ENCODE data around the gene ZNF286A.
"Not testable (repeated sequence)": the region's sequence is repeated elsewhere in the genome, so short reads cannot be mapped to it uniquely, and the experiment has no call there.

Gene ZNF286A

DNA sequence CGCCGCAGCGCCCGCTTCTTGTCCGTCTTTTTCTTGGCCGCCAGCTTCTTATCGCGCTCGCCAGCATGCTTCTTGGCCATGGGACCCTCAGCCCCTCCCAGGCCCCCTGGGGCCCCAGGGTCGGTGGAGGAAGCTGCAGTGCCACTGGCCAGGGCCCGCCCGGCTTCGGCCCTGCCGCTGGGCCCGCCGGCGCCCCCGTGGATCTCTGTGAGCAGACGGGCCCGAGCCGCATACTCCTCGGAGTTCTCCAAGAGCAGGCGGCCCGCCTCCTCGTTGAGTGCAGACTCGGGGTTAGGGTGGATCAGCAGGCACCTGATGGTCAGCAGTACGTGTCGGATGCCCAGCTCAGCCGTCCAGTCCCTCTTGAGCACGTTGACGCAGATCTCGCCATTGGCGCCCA lies 4.7 kb downstream of the ZNF286A start:
- not testable (repeated sequence) for DNase-seq

DNA sequence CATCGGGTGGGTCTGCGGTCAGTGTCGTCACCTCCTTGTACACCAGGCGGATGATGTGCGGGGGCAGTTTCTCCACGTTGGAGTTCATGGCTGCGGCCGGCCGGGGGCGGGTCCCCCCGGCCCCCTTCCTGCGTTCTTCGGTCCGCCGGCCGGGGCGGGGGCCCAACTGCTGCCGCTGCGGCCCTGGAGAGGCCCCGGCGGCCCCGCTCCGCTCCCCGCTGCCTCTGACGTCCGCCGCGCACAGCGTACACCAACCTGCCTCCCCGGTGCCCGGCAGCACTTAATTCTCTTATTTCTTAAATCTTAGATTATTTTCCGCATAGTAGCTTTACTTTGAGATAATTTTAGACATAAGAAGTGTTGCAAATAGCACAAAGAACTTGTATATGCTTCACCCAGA lies 5.3 kb downstream of the ZNF286A start:
- DNase-seq, result not testable (repeated sequence)

DNA sequence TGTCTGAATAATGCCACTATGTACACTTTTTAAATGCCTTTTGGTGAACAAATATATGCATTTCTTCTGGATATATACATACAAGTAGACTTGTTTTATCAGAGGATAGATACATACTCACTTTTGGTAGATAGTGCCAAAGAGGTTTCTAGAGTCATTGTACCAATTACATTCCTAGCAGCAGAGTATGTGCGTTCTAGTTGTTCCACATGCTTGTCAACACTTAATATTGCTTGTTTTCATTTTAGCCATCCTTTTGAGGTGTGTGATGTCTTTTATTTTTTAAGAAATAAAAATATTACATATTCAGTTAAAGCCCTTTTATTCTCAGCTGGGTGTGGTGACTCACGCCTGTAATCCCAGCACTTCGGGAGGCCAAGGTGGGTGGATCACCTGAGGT lies 9.3 kb downstream of the ZNF286A start:
- DNase-seq, result not testable (repeated sequence)

DNA sequence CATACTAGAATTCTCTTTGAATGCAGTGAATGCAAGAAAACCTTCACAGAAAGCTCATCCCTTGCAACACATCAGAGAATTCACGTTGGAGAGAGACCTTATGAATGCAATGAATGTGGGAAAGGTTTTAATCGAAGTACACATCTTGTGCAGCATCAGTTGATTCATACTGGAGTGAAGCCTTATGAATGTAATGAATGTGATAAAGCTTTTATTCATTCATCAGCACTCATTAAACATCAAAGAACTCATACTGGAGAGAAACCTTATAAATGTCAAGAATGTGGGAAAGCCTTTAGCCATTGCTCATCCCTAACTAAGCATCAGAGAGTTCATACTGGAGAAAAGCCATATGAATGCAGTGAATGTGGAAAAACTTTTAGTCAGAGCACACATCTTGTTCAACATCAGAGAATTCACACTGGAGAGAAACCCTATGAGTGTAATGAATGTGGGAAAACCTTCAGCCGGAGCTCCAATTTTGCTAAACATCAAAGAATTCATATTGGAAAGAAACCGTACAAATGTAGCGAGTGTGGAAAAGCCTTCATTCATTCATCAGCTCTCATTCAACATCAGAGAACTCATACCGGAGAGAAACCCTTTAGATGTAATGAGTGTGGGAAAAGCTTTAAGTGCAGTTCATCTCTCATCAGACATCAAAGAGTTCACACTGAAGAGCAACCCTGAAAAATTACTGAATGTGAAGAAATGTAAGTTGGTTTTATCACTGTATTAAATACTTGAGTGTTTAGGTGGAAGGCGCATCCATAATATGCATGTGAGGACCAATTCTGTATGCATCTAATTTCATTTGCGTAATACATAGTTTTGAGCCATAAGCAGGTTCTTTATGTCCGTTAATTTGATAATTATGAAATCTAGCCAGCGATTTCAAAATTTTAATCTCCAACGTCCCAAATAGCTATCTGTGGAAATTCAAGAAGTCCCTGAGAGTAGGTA lies 17.3 kb downstream of the ZNF286A start:
- DNase-seq, result not testable (repeated sequence)

DNA sequence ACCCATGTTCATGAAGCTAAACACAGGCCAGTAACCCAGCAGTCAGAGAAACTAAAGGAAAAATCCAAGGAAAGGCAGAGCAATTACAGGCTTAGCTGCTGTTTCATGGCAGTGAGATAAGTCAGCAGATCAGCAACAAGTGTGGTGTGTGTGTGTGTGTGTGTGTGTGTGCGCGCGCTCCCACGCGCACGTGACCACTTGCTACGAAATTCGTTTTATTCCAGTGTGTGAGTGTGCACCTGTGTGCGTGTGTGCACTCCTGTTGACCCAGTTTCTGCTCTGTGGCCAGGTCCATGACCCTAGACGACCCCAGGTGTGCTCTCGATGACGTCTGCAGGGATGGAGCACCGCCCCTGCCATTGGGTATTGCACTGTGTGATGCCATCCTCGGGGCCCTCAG lies 31.0 kb downstream of the ZNF286A start:
- DNase-seq, result not testable (repeated sequence)

DNA sequence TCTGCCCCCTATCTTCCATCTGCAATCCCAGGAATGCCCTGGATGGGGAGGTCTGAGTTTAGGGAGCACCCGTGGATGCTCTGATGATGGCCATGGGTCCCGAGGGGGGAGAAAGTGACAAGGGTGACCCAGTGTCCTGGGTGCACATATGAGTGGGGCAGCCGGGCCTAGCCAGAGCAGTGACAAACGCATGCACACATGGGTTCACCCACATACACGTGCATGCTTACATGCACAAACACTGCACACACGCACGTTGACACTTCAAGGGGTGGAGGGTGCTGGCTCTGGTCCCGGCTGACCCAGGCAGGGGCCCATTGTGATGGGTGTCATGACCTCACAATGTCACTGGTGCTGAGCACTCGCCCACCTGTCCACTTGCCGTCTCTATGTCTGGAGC lies 32.3 kb downstream of the ZNF286A start, which contains the start of gene TBC1D26:
TBC1D26 (plus strand) TSS at position 384 of the 400 bp plus-strand sequence. CDS start 3,066 bp downstream, outside the sequence.
- DNase-seq, result not testable (repeated sequence)

DNA sequence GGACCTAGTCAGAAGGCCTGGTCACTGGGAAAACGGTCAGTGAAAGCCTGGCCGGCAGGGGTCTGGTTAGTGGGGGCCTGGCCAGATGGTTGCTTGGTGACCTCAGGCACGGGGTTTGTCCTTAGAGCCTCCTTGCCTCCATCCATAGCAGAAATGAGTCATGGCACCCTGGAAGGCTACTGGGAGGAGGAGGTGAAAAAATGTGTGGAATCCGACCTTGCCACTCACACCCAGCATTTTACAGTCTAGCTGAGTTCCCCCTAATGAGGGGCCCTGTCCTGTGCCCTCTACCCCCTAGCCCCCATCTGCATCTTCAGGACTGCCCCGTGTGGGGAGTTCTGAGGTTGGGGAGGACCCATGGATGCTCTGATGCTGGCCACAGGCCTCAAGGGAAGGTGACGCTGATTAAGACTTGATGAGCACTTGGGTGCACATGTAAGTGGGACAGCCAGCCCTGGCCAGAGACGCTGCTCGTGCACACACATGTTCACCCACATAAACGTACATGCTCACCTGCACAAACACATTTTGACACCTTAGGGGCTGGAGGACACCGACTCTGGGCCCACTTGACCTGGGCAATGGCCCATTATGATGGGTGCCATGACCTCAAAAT lies 33.7 kb downstream of the ZNF286A start:
- DNase-seq, result not testable (repeated sequence)

DNA sequence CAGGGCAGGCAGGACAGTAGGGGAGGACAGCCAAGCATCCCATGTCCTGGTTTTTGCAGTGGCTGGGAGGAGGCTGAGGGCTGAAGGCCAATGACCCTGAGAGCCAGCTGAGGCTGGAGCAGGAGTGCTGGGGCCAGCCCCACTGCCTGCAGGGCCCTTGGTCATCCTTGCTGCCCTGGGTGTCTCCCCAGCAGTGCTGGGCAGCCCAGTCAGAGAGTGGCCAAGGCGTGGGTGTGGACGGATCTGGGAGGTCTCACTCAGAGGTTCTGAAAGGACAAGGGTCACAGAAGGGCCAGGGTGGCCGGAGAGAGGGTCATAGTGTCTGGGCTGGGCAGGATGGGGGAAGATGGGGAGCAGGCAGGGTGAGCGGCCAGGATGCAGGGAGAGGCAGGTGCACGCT lies 37.0 kb downstream of the ZNF286A start:
- DNase-seq, result not testable (repeated sequence)

DNA sequence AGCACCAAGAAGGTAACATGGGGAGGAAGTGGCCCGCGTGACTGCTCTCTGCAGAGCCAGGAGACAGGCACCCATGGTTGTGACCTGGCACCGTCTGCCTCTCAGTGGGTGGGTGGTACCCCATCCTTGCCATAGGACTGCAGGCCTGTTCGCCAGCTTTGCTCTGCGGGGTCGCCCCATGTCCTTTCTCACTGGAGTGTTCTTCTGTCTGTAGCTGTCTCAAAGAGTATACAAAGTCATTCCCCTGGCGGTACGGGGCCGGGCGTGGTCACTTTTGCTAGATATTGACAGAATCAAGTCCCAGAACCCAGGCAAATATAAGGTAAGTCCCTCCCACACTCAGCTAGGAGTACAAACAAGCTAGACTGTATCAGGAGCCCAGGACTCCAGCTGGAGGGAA lies 38.5 kb downstream of the ZNF286A start:
- no peak for DNase-seq

DNA sequence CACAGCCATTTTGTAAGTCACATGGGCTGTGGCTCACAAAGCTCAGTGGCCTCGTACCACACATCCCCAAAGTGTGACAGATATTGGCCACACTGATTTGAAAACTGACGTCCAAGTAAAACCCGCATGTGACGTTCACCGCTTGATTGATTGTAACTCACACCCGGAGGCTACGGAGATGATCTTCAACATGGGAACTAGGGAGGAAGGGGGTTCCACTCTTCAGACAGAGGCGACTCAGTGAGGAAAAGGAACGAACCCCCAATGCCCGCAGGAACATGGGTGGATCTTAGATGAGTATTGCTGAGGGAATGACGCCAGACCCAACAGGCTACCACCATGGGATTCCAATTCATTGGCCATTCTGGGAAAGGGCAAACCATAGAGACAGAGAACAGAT lies 39.7 kb downstream of the ZNF286A start:
- DNase-seq, result not testable (repeated sequence)

DNA sequence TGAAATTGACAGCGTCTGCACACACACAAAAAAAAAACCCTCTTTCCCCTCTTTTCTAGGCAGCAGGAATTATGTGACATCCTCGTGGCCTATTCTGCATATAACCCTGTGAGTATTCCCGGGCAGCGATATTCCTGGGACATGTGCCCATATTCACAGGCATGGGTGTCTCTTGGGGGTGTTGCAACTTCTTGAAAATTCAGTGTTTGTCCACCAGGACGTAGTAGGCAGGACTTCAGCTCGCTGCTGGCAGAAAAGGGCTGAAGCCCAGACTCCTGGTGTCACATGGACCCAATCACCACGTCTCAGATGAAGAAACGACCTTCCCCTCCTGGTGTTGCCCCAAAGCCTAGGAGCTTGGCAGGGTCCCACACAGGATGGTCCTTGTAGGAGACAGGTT lies 40.5 kb downstream of the ZNF286A start:
- not testable (repeated sequence) for DNase-seq

DNA sequence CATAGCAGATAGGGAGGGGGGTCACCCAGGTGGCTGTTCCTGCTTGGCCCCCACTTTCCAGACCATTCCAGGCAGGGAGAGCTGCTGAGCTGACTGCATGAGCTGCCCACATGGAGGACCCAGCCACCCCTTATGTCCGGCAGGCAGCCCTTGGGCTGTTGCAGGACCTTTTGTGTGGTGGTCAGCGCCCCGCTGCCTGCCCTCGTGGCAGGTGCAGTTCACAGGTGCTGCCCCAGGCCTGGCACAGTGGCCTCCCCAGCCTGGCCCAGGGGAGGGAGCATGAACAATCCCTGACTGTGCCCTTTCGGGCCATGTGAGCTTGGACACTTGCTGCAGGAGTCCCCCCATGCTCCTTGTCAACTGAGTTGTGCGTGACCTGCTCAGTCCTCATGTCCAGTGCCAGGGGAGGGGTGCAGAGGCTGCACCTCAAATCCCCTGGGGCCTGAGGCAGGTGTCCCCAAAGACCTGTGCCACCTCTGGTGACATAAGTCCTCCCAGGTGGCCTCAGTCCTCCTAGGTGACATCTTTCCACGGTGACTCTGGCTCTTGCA lies 41.1 kb downstream of the ZNF286A start:
- no peak for DNase-seq

DNA sequence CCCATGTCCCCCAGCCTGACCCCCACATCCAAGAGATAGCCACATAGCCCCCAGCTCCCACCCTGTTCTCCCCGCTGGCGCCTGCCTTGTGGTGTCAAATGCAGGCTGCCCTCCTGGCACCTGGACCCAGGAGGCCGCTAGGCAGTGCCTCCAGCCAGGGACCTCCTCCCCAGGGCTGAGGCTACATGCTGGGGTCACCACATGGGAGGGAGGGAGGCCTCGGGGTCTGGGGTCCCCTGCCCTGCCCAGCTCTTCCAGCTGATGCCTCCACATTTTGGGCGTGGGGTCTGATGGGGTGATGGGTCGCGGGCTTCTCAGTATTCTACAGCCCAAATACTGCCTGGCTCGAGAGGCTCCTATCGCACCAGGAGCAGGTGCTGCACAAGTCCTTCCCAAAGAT lies 42.1 kb downstream of the ZNF286A start:
- no peak for DNase-seq

DNA sequence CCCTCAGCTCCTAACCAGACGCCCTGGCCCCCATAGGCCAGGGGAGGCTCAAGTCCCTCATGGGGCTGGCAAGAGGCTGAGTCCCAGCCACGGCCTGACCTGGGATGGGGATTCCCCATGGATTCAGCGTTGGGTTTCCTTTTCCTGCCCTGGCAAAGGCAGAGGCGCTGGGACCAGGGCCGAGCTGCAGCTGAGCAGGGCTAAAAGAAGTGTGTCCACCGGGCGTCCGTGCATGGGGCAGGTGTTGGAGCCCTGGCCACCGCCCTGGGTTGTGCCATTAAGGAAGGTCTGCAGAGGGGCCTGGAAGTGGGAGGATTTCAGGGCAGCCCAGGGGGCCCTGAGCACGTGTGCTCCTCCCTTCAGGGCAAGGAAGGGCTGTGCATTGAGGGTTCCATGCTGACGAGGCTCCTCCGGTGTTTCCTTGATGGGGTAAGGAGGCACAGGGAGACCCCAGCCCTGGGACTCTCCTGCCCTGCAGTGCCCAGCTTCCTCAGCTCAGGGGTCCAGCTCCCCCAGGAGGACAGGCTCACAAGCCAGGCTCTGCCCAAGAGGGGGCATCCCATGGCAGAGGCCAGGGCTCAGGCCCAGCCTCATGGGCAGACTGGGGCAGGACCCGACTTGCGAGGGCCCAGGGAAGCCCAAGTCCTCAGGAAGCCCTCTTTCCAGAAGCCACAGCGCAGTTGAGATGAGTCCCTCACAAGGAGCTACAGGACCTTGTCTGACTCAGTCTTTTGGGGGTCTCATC lies 42.7 kb downstream of the ZNF286A start:
- no peak for DNase-seq

DNA sequence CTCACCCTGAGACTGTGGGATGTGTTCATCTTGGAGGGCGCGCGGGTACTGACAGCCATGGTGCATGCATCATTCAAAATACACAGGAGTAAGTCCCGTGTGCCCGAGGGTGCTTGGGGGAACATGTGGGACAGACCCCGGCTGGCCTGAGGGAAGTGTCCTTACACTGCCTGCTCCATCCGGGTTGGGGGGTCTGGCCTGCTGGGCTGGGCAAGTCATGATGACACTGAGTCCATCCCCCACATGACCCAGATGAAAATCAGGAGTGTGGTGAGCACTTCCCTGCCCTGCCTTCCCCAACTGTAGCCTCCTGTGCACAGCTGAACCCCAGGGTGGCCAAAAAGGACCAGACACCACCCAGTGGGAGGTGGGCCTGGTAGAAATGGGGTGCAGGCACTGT lies 43.4 kb downstream of the ZNF286A start:
- no peak for DNase-seq

DNA sequence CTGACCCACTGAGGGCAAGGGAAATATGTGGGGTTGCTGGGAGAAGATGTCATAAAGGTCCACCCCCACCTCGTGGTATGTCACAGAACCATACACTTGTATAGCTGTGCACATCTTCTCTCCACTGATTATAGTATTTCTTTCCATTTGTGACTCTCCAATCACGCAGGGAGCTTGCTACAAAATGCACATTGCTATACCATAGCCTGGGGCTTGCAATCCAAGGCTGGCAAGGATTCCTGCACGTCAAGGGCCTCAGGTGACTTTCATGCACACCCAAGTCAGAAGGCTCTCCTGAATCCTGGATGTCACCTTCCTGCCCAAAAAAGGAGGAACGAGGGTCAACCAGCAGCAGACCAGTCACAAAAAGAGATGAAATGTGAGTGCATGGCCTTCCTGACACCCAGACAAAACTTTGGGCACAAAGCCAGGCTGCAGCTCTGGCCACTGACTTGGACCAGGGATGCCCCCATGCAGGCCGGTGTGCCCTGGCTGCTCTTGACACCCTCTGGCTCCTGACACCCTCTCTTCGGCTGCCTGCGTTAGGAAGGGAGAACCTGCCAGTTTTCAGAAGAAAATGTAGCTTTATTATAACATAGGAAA lies 44.6 kb downstream of the ZNF286A start:
- no peak for DNase-seq

DNA sequence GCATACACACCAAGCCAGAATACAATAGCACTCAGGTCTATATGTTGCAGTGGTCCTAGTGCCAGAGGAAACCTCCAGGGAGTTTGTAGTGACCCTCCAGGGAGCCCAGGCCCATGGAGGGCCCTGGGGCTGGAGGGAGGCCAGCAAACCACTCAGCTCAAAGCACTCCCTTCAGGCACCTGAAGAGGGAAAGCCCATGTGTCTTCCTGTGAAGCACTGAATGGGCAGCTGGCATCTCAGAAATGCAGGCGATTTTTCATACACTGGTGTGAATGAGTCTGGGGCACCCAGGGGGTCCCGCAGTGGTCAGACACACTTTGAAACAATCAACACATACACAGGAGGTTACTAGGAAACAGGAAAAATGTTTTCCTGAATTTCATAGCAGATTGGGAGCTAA lies 45.3 kb downstream of the ZNF286A start:
- DNase-seq, result no peak

DNA sequence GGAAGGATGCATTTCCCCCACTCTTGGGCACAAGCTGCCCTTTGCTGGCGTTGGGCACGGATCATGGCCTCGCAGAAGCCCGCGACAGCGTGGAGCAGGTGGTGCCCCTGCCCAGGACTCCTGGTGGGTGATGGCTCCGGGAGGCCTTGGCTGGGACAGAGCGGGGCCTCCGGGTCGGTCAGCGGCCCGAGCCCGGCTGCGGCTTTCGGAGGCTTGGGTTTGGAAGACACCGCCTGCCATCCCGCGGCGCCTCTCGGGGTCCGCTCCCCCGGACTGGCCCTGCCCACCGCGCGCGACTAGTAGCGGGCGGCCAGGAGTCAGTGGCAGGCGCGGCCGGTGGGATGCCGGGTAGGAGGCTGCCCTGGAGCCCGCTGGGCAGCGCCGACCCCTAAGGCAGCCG lies 49.9 kb downstream of the ZNF286A start:
- DNase-seq, result not testable (repeated sequence)

DNA sequence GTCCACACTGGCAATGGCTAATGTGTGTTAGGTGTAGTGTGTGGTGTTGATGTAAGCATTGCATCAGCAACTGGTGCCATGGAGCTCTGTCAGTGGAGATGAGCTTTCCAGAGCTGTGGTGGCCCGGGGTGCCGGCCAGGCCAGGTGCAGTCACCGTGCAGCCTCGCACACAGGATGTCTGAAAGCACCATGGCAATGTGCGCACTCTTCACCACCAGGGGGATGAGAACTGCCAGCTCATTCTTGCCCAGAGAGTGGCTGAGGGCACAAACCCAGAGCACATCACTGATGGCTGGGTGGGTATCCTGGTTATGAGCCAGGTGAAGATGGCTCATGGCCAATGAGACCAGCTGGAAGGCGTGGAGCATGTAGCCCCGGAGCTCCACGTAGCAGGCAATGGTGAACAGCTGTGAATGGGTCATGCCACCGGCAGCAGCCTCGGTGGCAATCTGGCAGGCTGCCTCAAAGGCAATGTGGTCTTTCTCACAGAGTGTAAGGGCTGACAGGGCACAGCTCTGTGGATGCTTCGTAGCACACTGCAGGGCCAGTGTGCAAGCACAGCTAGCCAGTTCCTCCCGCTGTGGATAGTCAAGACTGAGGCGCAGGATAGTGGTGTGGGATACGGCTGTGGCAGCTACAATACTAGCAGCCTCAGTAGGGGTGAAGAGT lies 69.4 kb downstream of the ZNF286A start:
- not testable (repeated sequence) for DNase-seq

Data from CD4-positive, alpha-beta T cell treated with Interleukin-4 for 4 hours (primary cell).